HG03097 (cell line): Measurements from ENCODE around the gene EXOSC9.
"Not testable (repeated sequence)": the region's sequence is repeated elsewhere in the genome, so short reads cannot be mapped to it uniquely, and the experiment has no call there.

ENCODE experiments used
- ATAC-seq: cut with Tn5 transposase; IDR thresholded peaks from one replicate; pipeline ENCODE4 v1.9.1; 2021; ENCODE audit not compliant: unreplicated experiment, low FRiP score

EXOSC9 gene

GRCh38 chr4:121800961-121801714 is at the start of gene EXOSC9:
Gene EXOSC9 (plus strand): TSS chr4:121801323. CDS start chr4:121801425, 102 bp downstream.
- ATAC-seq = peak; percentile 68

GRCh38 chr4:121752142-121752541 is 49.0 kb upstream of the EXOSC9 start:
- not testable (repeated sequence) for ATAC-seq

- no peak for ATAC-seq
Observed at GRCh38 chr4:121758925-121759568, 42.1 kb upstream of the EXOSC9 start.

- no peak for ATAC-seq
Observed at GRCh38 chr4:121760205-121760604, 40.9 kb upstream of the EXOSC9 start.

- ATAC-seq = no peak
Observed at GRCh38 chr4:121764303-121764701, 36.8 kb upstream of the EXOSC9 start.

GRCh38 chr4:121764702-121765367 is 36.3 kb upstream of the EXOSC9 start, which contains the start of gene SMIM43:
Gene SMIM43 (minus strand): TSS chr4:121765164. CDS start chr4:121765105, 59 bp downstream.
- ATAC-seq = no peak

- no peak for ATAC-seq
Observed at GRCh38 chr4:121765368-121765705, 35.8 kb upstream of the EXOSC9 start.

- ATAC-seq = no peak
Observed at GRCh38 chr4:121765971-121766538, 35.1 kb upstream of the EXOSC9 start.

GRCh38 chr4:121767166-121767565 is 34.0 kb upstream of the EXOSC9 start:
- no peak for ATAC-seq

GRCh38 chr4:121769341-121769740 is 31.8 kb upstream of the EXOSC9 start:
- ATAC-seq = no peak

- no peak for ATAC-seq
Observed at GRCh38 chr4:121771869-121772268, 29.3 kb upstream of the EXOSC9 start.

GRCh38 chr4:121773883-121774282 is 27.2 kb upstream of the EXOSC9 start:
- no peak for ATAC-seq

- ATAC-seq = no peak
Observed at GRCh38 chr4:121776610-121777401, 24.3 kb upstream of the EXOSC9 start.

- peak; percentile 47 for ATAC-seq
Observed at GRCh38 chr4:121777625-121778024, 23.5 kb upstream of the EXOSC9 start.

GRCh38 chr4:121778991-121779628 is 22.0 kb upstream of the EXOSC9 start:
- no peak for ATAC-seq

GRCh38 chr4:121783210-121783609 is 17.9 kb upstream of the EXOSC9 start:
- ATAC-seq = no peak

- ATAC-seq = no peak
Observed at GRCh38 chr4:121784401-121784800, 16.7 kb upstream of the EXOSC9 start.

- no peak for ATAC-seq
Observed at GRCh38 chr4:121784975-121785374, 16.1 kb upstream of the EXOSC9 start.

GRCh38 chr4:121785479-121785878 is 15.6 kb upstream of the EXOSC9 start:
- ATAC-seq = no peak

- no peak for ATAC-seq
Observed at GRCh38 chr4:121786221-121786620, 14.9 kb upstream of the EXOSC9 start.
